T-cell (primary cell): Measurements from ENCODE around the gene DGKE. TPM values are rescaled to one million over a fixed set of nuclear protein-coding genes. Genes with fewer than 3 reads are reported as not detected.

Source experiments
- ATAC-seq, 4 experiments: fragments of 200-7000 bp in 3 of 4; fragments of 150-1000 bp in 1 of 4; cut with Tn5 transposase; replicated peaks in 1 of 4; 1 replicate in 3 of 4; 2 replicates in 1 of 4; pipeline ENCODE4 v1.10.0; 2021; ENCODE audit warnings: moderate library complexity in 3 of 4, mild to moderate bottlenecking in 2 of 4, moderate number of reproducible peaks in 1 of 4
- CTCF ChIA-PET, 2 donors: fragments of 300-600 bp; sonication (Branson Sonifier 250); formaldehyde crosslinking; loops; one replicate each; lab custom pipeline; 2022; ENCODE audit warnings: antibody characterized with exemption in 2 of 2; lab: Charles Lee
- POLR2A ChIA-PET, 2 donors: fragments of 300-600 bp; sonication (Branson Sonifier 250); formaldehyde crosslinking; loops; one replicate each; lab custom pipeline; 2022; ENCODE audit warnings: antibody characterized with exemption in 2 of 2; lab: Charles Lee
- DNase-seq, 35 experiments: peaks; one replicate each; pipeline versions ENCODE4 v3.0.0 to v3.0.0-alpha.2; 2013 to 2023
- H3K27ac ChIP-seq: one replicate; pipeline ENCODE4 v1.5.1; 2013; ENCODE audit warnings: low read length
- H3K27me3 ChIP-seq, 2 experiments: replicated peaks in 1 of 2; 1 replicate in 1 of 2; 2 replicates in 1 of 2; pipeline versions ENCODE4 v1.6.1 to v1.7.0; 2013; ENCODE audit warnings: low read length in 1 of 2, mixed read lengths in 1 of 2; ENCODE audit not compliant: control insufficient read depth in 2 of 2, insufficient read depth in 2 of 2; ENCODE audit errors: extremely low read depth in 1 of 2
- H3K36me3 ChIP-seq, 2 donors: 1 replicate in 1 of 2; 2 replicates in 1 of 2; pipeline versions ENCODE4 v1.6.1 to v1.7.0; 2013; ENCODE audit warnings: low read length in 1 of 2; ENCODE audit not compliant: control insufficient read depth in 2 of 2, insufficient read depth in 1 of 2; ENCODE audit errors: extremely low read depth in 1 of 2
- H3K4me1 ChIP-seq, 2 experiments: 1 replicate in 1 of 2; 2 replicates in 1 of 2; pipeline versions ENCODE4 v1.6.1 to v1.7.0; 2013; ENCODE audit warnings: low read length in 2 of 2, mixed read lengths in 1 of 2; ENCODE audit not compliant: insufficient read depth in 2 of 2, control insufficient read depth in 1 of 2; ENCODE audit errors: extremely low read depth in 1 of 2
- H3K4me3 ChIP-seq, 2 donors: 1 replicate in 1 of 2; 2 replicates in 1 of 2; pipeline versions ENCODE4 v1.5.1 to v1.7.0; 2013; ENCODE audit warnings: mild to moderate bottlenecking in 2 of 2, low read length in 1 of 2, moderate library complexity in 1 of 2; ENCODE audit not compliant: control insufficient read depth in 1 of 2; ENCODE audit errors: extremely low read depth in 1 of 2
- H3K9me3 ChIP-seq: 2 replicates; pipeline ENCODE4 v1.7.0; 2013
- H3K27ac Mint-ChIP-seq, 2 donors: one replicate each; pipeline ENCODE4 v1.8.0; 2020 to 2021; ENCODE audit warnings: mild to moderate bottlenecking in 2 of 2, mixed read lengths in 2 of 2
- H3K27me3 Mint-ChIP-seq, 2 donors: one replicate each; pipeline ENCODE4 v1.8.0; 2021 to 2022; ENCODE audit warnings: mixed read lengths in 2 of 2
- H3K36me3 Mint-ChIP-seq: one replicate; pipeline ENCODE4 v1.8.0; 2021; ENCODE audit warnings: mixed read lengths
- H3K4me1 Mint-ChIP-seq, 3 donors: one replicate each; pipeline ENCODE4 v1.8.0; 2020 to 2022; ENCODE audit warnings: mixed read lengths in 3 of 3, mild to moderate bottlenecking in 1 of 3
- H3K4me3 Mint-ChIP-seq, 3 donors: one replicate each; pipeline ENCODE4 v1.8.0; 2020 to 2022; ENCODE audit warnings: mild to moderate bottlenecking in 3 of 3, mixed read lengths in 3 of 3, moderate library complexity in 3 of 3
- H3K9me3 Mint-ChIP-seq, 3 donors: one replicate each; pipeline ENCODE4 v1.8.0; 2020 to 2022; ENCODE audit warnings: mixed read lengths in 3 of 3
- WGBS: methylation state at CpG from one replicate; pipeline ENCODE4 v1.1.5; 2013; ENCODE audit warnings: missing lambda C conversion rate; ENCODE audit not compliant: insufficient coverage; 5-methylcytosine and 5-hydroxymethylcytosine counted together
- total RNA-seq, 35 experiments: library from RNA in 6 of 35; stranded (reverse) in 6 of 35; fragments of 120-200 nt in 1 of 35; gene quantifications; one replicate each; pipeline versions ENCODE4 v1.2.1 to v1.2.4 and lab custom pipeline; 2013 to 2026

Gene DGKE
- total RNA-seq, 5 donors from 2014 or later (not counting 1 experiment from before 2014, with no cell fraction given), result 31.6 to 39.2 (median 36.8) TPM

GRCh38 chr17:56810343-56810742, 23.6 kb upstream of the DGKE start:
- Mint-ChIP-seq H3K4me1 (peaks cover 0 to 5% (median 0%) of the 10 kb centered on the region in 3 donors), H3K36me3 (peaks cover 27% of the 10 kb centered on the region), H3K27me3 (no peaks in the 10 kb centered on the region), H3K4me3 (no peak overlapping the region), H3K9me3 (no peaks in the 10 kb centered on the region), H3K27ac (no peak overlapping the region)
- ChIA-PET POLR2A (no interaction called here), CTCF (no interaction called here)
- peaks cover 0 to 8% of the 10 kb centered on the region in 2 experiments for H3K27me3 ChIP-seq
- no peaks in the 10 kb centered on the region for H3K4me1 ChIP-seq
- peaks cover 0 to 3% of the 10 kb centered on the region in 2 donors for H3K36me3 ChIP-seq
- no peak for DNase-seq
- no peak overlapping the region for H3K4me3 ChIP-seq
- ATAC-seq, result no peak
- no peaks in the 10 kb centered on the region for H3K9me3 ChIP-seq
- H3K27ac ChIP-seq, result no peak overlapping the region
- 80% methylated on average over 1 of the region's 2 CpGs for WGBS

- CTCF ChIA-PET, result no interaction called here
- Histone ChIP-seq H3K27me3 (peaks cover 0 to 8% of the 10 kb centered on the region in 2 experiments), H3K9me3 (no peaks in the 10 kb centered on the region), H3K27ac (no peak overlapping the region), H3K4me3 (no peak overlapping the region), H3K36me3 (peaks cover 0 to 3% of the 10 kb centered on the region in 2 donors), H3K4me1 (no peaks in the 10 kb centered on the region)
- no peak overlapping the region for H3K27ac Mint-ChIP-seq
- no peak for ATAC-seq
- peaks cover 31% of the 10 kb centered on the region for H3K36me3 Mint-ChIP-seq
- H3K27me3 Mint-ChIP-seq, result no peaks in the 10 kb centered on the region
- H3K4me3 Mint-ChIP-seq, result no peak overlapping the region
- DNase-seq, result no peak
- peaks cover 0 to 5% (median 0%) of the 10 kb centered on the region in 3 donors for H3K4me1 Mint-ChIP-seq
- 83% methylated on average over 11 of the region's 12 CpGs for WGBS
- no peaks in the 10 kb centered on the region for H3K9me3 Mint-ChIP-seq
- POLR2A ChIA-PET, result no interaction called here
These were observed 22.8 kb upstream of the DGKE start for GRCh38 chr17:56810891-56811775.

- Mint-ChIP-seq H3K4me1 (peaks cover 0 to 5% (median 0%) of the 10 kb centered on the region in 3 donors), H3K36me3 (peaks cover 24% of the 10 kb centered on the region), H3K27me3 (no peaks in the 10 kb centered on the region), H3K27ac (no peak overlapping the region), H3K9me3 (no peaks in the 10 kb centered on the region), H3K4me3 (no peak overlapping the region)
- Histone ChIP-seq H3K36me3 (peaks cover 0 to 3% of the 10 kb centered on the region in 2 donors), H3K4me1 (no peaks in the 10 kb centered on the region), H3K9me3 (no peaks in the 10 kb centered on the region), H3K4me3 (no peak overlapping the region), H3K27ac (no peak overlapping the region), H3K27me3 (peaks cover 0 to 8% of the 10 kb centered on the region in 2 experiments)
- ATAC-seq (no peak), DNase-seq (no peak)
- POLR2A ChIA-PET, result no interaction called here
- CTCF ChIA-PET, result no interaction called here
- WGBS, result 55% methylated on average over 7 of the region's 7 CpGs
These were observed 21.0 kb upstream of the DGKE start for GRCh38 chr17:56812901-56813388.

GRCh38 chr17:56815711-56816110, 18.2 kb upstream of the DGKE start:
- Mint-ChIP-seq H3K4me3 (no peak overlapping the region), H3K27me3 (no peaks in the 10 kb centered on the region), H3K9me3 (no peaks in the 10 kb centered on the region), H3K4me1 (peaks cover 5 to 15% (median 6%) of the 10 kb centered on the region in 3 donors), H3K27ac (no peak overlapping the region), H3K36me3 (peaks cover 24% of the 10 kb centered on the region)
- H3K36me3 ChIP-seq, result peaks cover 0 to 3% of the 10 kb centered on the region in 2 donors
- POLR2A ChIA-PET, result interaction anchor here in 1 of 2 donors (0.6 kb wide), 1 partner anchor 12 kb away, joined by 3 read pairs; no protein-coding TSS in a partner anchor
- H3K27ac ChIP-seq, result no peak overlapping the region
- peaks cover 0 to 8% of the 10 kb centered on the region in 2 experiments for H3K27me3 ChIP-seq
- H3K9me3 ChIP-seq, result no peaks in the 10 kb centered on the region
- peaks cover 0 to 5% of the 10 kb centered on the region in 2 experiments for H3K4me1 ChIP-seq
- DNase-seq (no peak), ATAC-seq (no peak)
- CTCF ChIA-PET, result interaction anchor here in 1 of 2 donors (0.6 kb wide), 1 partner anchor 1021 kb away, joined by 3 read pairs; no protein-coding TSS in a partner anchor
- H3K4me3 ChIP-seq, result no peak overlapping the region
- WGBS, result 71% methylated on average over 1 of the region's 6 CpGs

DNA sequence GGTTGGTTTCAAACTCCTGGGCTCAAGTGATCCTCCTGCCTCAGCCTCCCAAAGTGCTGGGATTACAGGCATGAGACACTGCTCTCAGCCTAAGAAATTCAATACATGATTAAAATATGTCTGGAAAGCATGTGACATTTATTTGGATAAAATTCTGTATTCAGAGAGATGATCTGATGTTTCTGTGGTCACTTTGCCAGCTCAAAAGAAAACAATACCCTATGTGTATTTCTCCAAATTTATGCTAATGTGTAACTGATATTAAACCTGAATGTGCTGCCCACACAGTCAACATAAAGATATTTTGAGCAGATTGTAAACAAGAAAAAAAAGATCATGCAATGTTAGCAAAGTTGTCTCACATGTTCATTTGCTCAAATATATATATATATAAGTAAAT, 16.9 kb upstream of the DGKE start:
- no peaks in the 10 kb centered on the region for H3K36me3 ChIP-seq
- no peak for ATAC-seq
- H3K4me1 ChIP-seq, result peaks cover 0 to 5% of the 10 kb centered on the region in 2 experiments
- H3K4me1 Mint-ChIP-seq, result peaks cover 5 to 15% (median 6%) of the 10 kb centered on the region in 3 donors
- DNase-seq, result no peak
- H3K4me3 Mint-ChIP-seq, result no peak overlapping the region
- peaks cover 17% of the 10 kb centered on the region for H3K36me3 Mint-ChIP-seq
- no peaks in the 10 kb centered on the region for H3K27me3 Mint-ChIP-seq
- H3K4me3 ChIP-seq, result no peak overlapping the region
- H3K9me3 ChIP-seq, result no peaks in the 10 kb centered on the region
- H3K9me3 Mint-ChIP-seq, result no peaks in the 10 kb centered on the region
- H3K27ac ChIP-seq, result no peak overlapping the region
- ChIA-PET POLR2A (no interaction called here), CTCF (interaction anchor here in 1 of 2 donors (1.3 kb wide), 1 partner anchor 114 kb away, joined by 4 read pairs; no protein-coding TSS in a partner anchor)
- H3K27ac Mint-ChIP-seq, result no peak overlapping the region
- peaks cover 0 to 8% of the 10 kb centered on the region in 2 experiments for H3K27me3 ChIP-seq

DNA sequence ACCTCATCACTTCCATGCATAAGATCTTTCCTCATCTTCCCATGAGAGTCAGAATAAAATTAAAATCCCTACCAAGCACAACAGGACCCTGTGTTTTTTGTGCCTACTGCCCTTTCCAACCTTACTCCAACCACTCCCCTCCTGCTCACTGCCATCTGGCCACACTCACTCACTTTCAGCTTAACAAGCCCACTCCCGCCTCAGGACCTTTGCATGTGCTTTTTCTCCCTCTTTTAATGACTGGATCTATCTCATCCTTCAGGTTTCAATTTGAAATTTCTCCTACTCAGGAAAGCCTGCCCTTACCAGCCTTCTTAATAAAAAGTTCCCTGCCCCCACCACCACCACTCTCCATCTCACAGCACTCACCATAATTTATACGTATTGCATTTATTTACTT, 14.9 kb upstream of the DGKE start:
- H3K9me3 Mint-ChIP-seq, result no peaks in the 10 kb centered on the region
- no peaks in the 10 kb centered on the region for H3K27me3 Mint-ChIP-seq
- no peak overlapping the region for H3K4me3 ChIP-seq
- ChIA-PET CTCF (interaction anchor here (0.7 to 2.6 kb wide), 12 partner anchors 13 to 127 kb away, joined by 3 to 31 read pairs (median 4); partner anchors contain the start of gene TRIM25 (in 1 of the 2)), POLR2A (no interaction called here)
- DNase-seq, result no peak
- H3K27ac ChIP-seq, result no peak overlapping the region
- ATAC-seq, result no peak
- H3K9me3 ChIP-seq, result no peaks in the 10 kb centered on the region
- H3K36me3 ChIP-seq, result no peaks in the 10 kb centered on the region
- 93% methylated on average over 1 of the region's 2 CpGs for WGBS
- peaks cover 12% of the 10 kb centered on the region for H3K36me3 Mint-ChIP-seq
- no peak overlapping the region for H3K27ac Mint-ChIP-seq
- H3K4me3 Mint-ChIP-seq, result no peak overlapping the region
- peaks cover 5 to 9% (median 6%) of the 10 kb centered on the region in 3 donors for H3K4me1 Mint-ChIP-seq
- H3K27me3 ChIP-seq, result peaks cover 0 to 4% of the 10 kb centered on the region in 2 experiments
- peaks cover 0 to 5% of the 10 kb centered on the region in 2 experiments for H3K4me1 ChIP-seq
